ENCODE results near the gene RPL18A. TPM values are rescaled to one million over a fixed set of nuclear protein-coding genes. Genes with fewer than 3 reads are reported as not detected.

The RPL18A gene
- 860 TPM for total RNA-seq
- long read RNA-seq, transcript RPL18A-203 (4 exons, 1,084 nt) = minor isoform, 6 of 290 reads
- long read RNA-seq, transcript RPL18A-201 (5 exons, 665 nt) = major isoform, 282 of 290 reads
- long read RNA-seq, partial matches to known transcripts = 2 of 290 reads
- long read RNA-seq, other reads (novel, unspliced or antisense) = 0 of 290 reads

GRCh38 chr19:17859533-17860330, at the start of gene RPL18A:
TSS of gene RPL18A (plus strand) at chr19:17859910. CDS start at chr19:17859957, 47 bp downstream.
- ATAC-seq = peak; percentile 98
- intact Hi-C loops (cut with DNase I) = loop anchor here (1.0 to 10.0 kb wide), 5 partner anchors 73 to 512 kb away; partner anchors contain the start of gene MAP1S
- peak; percentile 99 for DNase-seq (ENCODE audit: missing footprints)

- intact Hi-C loops (cut with DNase I) = no loop called here
- ATAC-seq = no peak
- DNase-seq (ENCODE audit: missing footprints) = no peak
Observed at GRCh38 chr19:17811103-17811502, 48.6 kb upstream of the RPL18A start.

GRCh38 chr19:17811681-17812080, 48.0 kb upstream of the RPL18A start:
- ATAC-seq (no peak), DNase-seq (ENCODE audit: missing footprints) (no peak)
- intact Hi-C loops (cut with DNase I) = no loop called here

- DNase-seq (ENCODE audit: missing footprints) (no peak), ATAC-seq (no peak)
- intact Hi-C loops (cut with DNase I) = no loop called here
Observed at GRCh38 chr19:17812099-17812498, 47.6 kb upstream of the RPL18A start.

- ATAC-seq (no peak), DNase-seq (ENCODE audit: missing footprints) (no peak)
- intact Hi-C loops (cut with DNase I) = no loop called here
Observed at GRCh38 chr19:17817668-17818363, 41.9 kb upstream of the RPL18A start.

- no peak for ATAC-seq
- intact Hi-C loops (cut with DNase I) = no loop called here
Observed at GRCh38 chr19:17821190-17821589, 38.5 kb upstream of the RPL18A start, which contains the start of gene INSL3. TSS of gene INSL3 (minus strand) at chr19:17821519. CDS start at chr19:17821506, 13 bp downstream.

GRCh38 chr19:17824339-17824738, 35.4 kb upstream of the RPL18A start:
- no peak for ATAC-seq
- DNase-seq (ENCODE audit: missing footprints) = no peak
- intact Hi-C loops (cut with DNase I) = no loop called here

More at GRCh38 chr19:17821190-17821589, 38.5 kb upstream of the RPL18A start, which contains the start of gene INSL3:
- no peak for DNase-seq (ENCODE audit: missing footprints)

GRCh38 chr19:17826508-17827056, 33.1 kb upstream of the RPL18A start:
- DNase-seq (ENCODE audit: missing footprints) (no peak), ATAC-seq (no peak)
- intact Hi-C loops (cut with DNase I) = no loop called here

GRCh38 chr19:17829855-17830566, 29.7 kb upstream of the RPL18A start:
- intact Hi-C loops (cut with DNase I) = no loop called here
- DNase-seq (ENCODE audit: missing footprints) = no peak
- ATAC-seq = no peak

- ATAC-seq = peak; percentile 39
- intact Hi-C loops (cut with DNase I) = no loop called here
- DNase-seq (ENCODE audit: missing footprints) = no peak
Observed at GRCh38 chr19:17830567-17831418, 28.9 kb upstream of the RPL18A start.

GRCh38 chr19:17831419-17831888, 28.3 kb upstream of the RPL18A start:
- ATAC-seq (no peak), DNase-seq (ENCODE audit: missing footprints) (no peak)
- intact Hi-C loops (cut with DNase I) = no loop called here

- ATAC-seq = no peak
- no peak for DNase-seq (ENCODE audit: missing footprints)
- intact Hi-C loops (cut with DNase I) = no loop called here
Observed at GRCh38 chr19:17832443-17833208, 27.1 kb upstream of the RPL18A start.

GRCh38 chr19:17834350-17835181, 25.1 kb upstream of the RPL18A start:
- DNase-seq (ENCODE audit: missing footprints) (no peak), ATAC-seq (no peak)
- intact Hi-C loops (cut with DNase I) = no loop called here

- DNase-seq (ENCODE audit: missing footprints) = no peak
- ATAC-seq = no peak
- intact Hi-C loops (cut with DNase I) = no loop called here
Observed at GRCh38 chr19:17835182-17836006, 24.3 kb upstream of the RPL18A start.

- ATAC-seq (no peak), DNase-seq (ENCODE audit: missing footprints) (no peak)
- intact Hi-C loops (cut with DNase I) = no loop called here
Observed at GRCh38 chr19:17836530-17836929, 23.2 kb upstream of the RPL18A start.
